Peyer's patch (tissue), 4 donors: ENCODE results near the gene GPT2. TPM values are rescaled to one million over a fixed set of nuclear protein-coding genes. Genes with fewer than 3 reads are reported as not detected.

Experiments used
- DNase-seq, 3 donors: peaks; one replicate each; pipeline ENCODE4 v3.0.0-alpha.2; 2017 to 2019
- H3K27ac ChIP-seq, 4 donors: fragments of 200-600 bp; sonication (generic); one replicate each; pipeline ENCODE4 v1.5.1; 2016 to 2019
- H3K27me3 ChIP-seq, 2 donors: fragments of 200-600 bp; sonication (generic); one replicate each; pipeline ENCODE4 v1.5.1; 2019
- H3K36me3 ChIP-seq, 3 donors: fragments of 200-600 bp; sonication (generic); one replicate each; pipeline ENCODE4 v1.5.1; 2016 to 2019
- H3K4me1 ChIP-seq, 4 donors: fragments of 200-600 bp; sonication (generic); one replicate each; pipeline ENCODE4 v1.5.1; 2016 to 2019
- H3K4me3 ChIP-seq, 4 donors: fragments of 200-600 bp; sonication (generic); 1 replicate in 3 of 4; 2 replicates in 1 of 4; pipeline ENCODE4 v1.5.1; 2016 to 2019; ENCODE audit warnings: mild to moderate bottlenecking in 1 of 4
- H3K9me3 ChIP-seq, 4 donors: fragments of 200-600 bp; sonication (generic); one replicate each; pipeline ENCODE4 v1.5.1; 2016 to 2019; ENCODE audit warnings: mild to moderate bottlenecking in 1 of 4
- POLR2A ChIP-seq, 2 donors: fragments of 450-650 bp; IDR thresholded peaks; one replicate each; pipeline ENCODE4 v1.5.1; 2017; ENCODE audit warnings: antibody characterized with exemption in 2 of 2, mild to moderate bottlenecking in 2 of 2, moderate library complexity in 2 of 2
- total RNA-seq, 4 donors: library from RNA; depleted of rRNA; stranded (reverse); fragments of >200 nt; gene quantifications; one replicate each; pipeline ENCODE4 v1.1.0, GENCODE V29; 2016
- TF ChIP-seq, protein P1 (sequence below), 6 experiments: fragments of 450-650 bp in 4 of 6; fragments of 200-600 bp in 2 of 6; sonication (generic) in 1 of 6; IDR thresholded peaks; one replicate each; pipeline ENCODE4 v1.5.1; 2017 to 2019; ENCODE audit warnings: antibody characterized with exemption in 6 of 6, mild to moderate bottlenecking in 3 of 6, moderate library complexity in 1 of 6

Gene GPT2
- total RNA-seq, 4 donors from 2014 or later = 9.6 to 23.1 (median 18.2) TPM

DNA sequence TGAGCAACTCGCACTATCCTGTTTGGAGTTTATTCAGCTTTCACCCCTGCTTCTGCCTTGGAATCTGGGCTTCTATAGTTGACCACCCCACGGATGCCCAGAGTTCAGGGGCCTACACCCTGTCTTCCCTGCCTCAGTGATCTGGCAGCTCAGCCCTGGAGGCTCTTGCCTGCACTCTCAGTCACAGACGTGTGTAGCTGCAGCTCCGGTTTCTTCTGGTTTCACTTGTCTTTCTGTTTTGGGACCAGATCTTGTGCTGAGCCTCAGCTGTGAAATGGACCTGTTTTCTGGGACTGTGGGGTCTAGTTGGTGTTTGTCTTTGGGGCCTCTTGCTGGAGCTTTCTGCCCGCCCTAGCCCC lies 5.8 kb downstream of the GPT2 start:
- Histone ChIP-seq H3K9me3 (no peaks in the 10 kb centered on the region), H3K27me3 (no peaks in the 10 kb centered on the region), H3K4me3 (no peak overlapping the region), H3K27ac (no peak overlapping the region), H3K4me1 (peaks cover 0 to 5% (median 0%) of the 10 kb centered on the region in 4 donors), H3K36me3 (no peaks in the 10 kb centered on the region)
- TF ChIP-seq POLR2A (IDR thresholded peaks at IDR 0.05) = no peak
- TF ChIP-seq, protein P1, sequence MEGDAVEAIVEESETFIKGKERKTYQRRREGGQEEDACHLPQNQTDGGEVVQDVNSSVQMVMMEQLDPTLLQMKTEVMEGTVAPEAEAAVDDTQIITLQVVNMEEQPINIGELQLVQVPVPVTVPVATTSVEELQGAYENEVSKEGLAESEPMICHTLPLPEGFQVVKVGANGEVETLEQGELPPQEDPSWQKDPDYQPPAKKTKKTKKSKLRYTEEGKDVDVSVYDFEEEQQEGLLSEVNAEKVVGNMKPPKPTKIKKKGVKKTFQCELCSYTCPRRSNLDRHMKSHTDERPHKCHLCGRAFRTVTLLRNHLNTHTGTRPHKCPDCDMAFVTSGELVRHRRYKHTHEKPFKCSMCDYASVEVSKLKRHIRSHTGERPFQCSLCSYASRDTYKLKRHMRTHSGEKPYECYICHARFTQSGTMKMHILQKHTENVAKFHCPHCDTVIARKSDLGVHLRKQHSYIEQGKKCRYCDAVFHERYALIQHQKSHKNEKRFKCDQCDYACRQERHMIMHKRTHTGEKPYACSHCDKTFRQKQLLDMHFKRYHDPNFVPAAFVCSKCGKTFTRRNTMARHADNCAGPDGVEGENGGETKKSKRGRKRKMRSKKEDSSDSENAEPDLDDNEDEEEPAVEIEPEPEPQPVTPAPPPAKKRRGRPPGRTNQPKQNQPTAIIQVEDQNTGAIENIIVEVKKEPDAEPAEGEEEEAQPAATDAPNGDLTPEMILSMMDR (IDR thresholded peaks at IDR 0.05) = no peak
- DNase-seq = no peak

DNA sequence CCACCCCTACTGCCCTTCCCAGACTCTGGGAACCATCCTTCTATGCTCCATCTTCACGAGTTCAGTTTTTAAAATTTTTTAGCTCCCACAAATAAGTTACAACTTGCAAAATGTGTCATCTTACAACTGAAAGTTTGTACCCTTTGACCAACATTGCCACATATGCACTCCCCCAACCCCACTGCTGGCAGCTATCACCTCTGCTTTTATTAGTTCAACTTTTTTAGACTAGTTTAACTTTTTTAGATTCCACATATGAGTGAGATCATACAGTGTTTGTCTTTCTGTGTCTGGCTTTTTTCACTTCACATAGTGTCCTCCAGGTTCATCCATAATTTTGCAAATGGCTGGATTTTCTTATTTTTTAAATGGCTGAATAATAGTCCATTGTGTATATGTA lies 7.7 kb downstream of the GPT2 start:
- DNase-seq = no peak
- Histone ChIP-seq H3K36me3 (no peaks in the 10 kb centered on the region), H3K4me1 (no peaks in the 10 kb centered on the region), H3K27ac (no peak overlapping the region), H3K4me3 (no peak overlapping the region), H3K9me3 (no peaks in the 10 kb centered on the region), H3K27me3 (no peaks in the 10 kb centered on the region)
- no peak for TF ChIP-seq POLR2A (IDR thresholded peaks at IDR 0.05)
- TF ChIP-seq, protein P1 (IDR thresholded peaks at IDR 0.05) = no peak

DNA sequence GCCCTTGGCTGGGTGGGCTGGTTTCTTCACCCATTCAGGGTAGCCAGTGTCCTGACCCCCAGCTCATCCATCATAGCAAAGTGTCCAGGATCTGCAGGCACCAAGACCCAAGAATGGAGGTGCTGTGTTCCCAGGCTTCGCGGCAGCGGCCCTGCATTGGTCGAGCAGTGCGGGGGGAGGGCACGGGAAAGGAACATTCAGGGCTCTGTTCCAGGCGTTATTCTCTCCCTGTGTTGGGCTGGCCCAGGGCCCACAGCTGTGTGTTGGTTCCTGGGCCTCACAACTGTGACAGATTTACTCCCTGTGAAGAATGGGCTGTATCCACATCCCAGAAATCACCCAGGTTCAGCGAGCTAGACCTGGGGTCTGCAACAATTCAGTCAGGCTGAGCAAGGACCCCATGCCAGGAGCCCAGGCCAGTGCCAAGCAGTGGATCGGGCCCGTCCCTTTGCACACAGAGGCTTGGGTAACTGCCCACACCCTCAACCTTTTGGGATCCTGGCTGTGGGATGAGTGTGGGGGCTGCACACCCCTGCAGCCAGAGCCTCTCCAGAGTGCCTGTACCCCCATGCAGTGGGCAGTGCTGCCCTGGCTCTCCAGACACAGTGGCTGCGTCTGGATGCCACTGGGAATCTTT lies 10.0 kb downstream of the GPT2 start:
- no peaks in the 10 kb centered on the region for H3K4me1 ChIP-seq
- H3K36me3 ChIP-seq = no peaks in the 10 kb centered on the region
- no peaks in the 10 kb centered on the region for H3K9me3 ChIP-seq
- H3K27me3 ChIP-seq = no peaks in the 10 kb centered on the region
- no peak overlapping the region for H3K27ac ChIP-seq
- DNase-seq = no peak
- H3K4me3 ChIP-seq = no peak overlapping the region
- no peak for TF ChIP-seq POLR2A (IDR thresholded peaks at IDR 0.05)
- TF ChIP-seq, protein P1 (IDR thresholded peaks at IDR 0.05) = no peak

DNA sequence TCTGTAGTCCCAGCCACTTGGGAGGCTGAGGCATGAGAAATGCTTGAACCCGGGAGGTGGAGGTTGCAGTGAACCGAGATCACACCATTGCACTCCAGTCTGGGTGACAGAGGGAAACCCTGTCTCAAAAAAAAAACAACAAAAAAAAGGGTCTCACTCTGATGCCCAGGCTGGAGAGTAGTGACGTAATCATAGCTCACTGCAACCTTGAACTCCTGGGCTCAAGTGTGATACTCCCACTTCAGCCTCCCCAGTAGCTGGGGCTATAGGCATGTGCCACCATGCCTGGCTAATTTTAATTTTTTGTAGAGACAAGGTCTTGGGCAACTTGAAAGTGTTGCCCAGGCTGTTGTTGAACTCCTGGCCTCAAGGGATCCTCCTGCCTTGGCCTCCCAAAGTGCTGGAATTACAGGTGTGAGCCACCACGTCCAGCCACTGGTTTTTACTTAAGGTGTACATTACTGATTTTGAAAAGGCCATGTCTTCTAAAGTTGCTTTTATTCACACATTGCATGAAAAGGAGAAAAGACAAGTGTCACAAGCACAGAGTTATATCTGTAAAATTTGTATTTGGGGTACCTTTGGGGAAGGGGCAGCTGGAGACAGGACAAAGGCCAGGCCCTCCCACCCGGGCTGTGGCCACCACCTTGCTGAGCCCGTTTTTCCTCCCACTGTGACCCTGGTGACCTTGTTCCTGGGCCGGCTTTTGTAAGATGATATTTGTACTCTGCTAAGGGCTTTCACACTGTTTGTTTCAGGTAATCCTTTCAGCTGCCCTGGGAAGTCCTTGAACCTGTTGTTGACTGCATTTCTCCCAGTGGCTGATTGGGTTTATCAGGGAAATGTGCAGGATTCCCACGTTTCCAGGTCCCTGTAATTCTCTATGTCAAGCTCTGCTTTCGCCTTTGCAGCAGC lies 11.5 kb downstream of the GPT2 start:
- Histone ChIP-seq H3K4me1 (no peaks in the 10 kb centered on the region), H3K36me3 (no peaks in the 10 kb centered on the region), H3K4me3 (no peak overlapping the region), H3K27me3 (no peaks in the 10 kb centered on the region), H3K27ac (no peak overlapping the region), H3K9me3 (no peaks in the 10 kb centered on the region)
- no peak for DNase-seq
- TF ChIP-seq, protein P1 (IDR thresholded peaks at IDR 0.05) = no peak
- no peak for TF ChIP-seq POLR2A (IDR thresholded peaks at IDR 0.05)

DNA sequence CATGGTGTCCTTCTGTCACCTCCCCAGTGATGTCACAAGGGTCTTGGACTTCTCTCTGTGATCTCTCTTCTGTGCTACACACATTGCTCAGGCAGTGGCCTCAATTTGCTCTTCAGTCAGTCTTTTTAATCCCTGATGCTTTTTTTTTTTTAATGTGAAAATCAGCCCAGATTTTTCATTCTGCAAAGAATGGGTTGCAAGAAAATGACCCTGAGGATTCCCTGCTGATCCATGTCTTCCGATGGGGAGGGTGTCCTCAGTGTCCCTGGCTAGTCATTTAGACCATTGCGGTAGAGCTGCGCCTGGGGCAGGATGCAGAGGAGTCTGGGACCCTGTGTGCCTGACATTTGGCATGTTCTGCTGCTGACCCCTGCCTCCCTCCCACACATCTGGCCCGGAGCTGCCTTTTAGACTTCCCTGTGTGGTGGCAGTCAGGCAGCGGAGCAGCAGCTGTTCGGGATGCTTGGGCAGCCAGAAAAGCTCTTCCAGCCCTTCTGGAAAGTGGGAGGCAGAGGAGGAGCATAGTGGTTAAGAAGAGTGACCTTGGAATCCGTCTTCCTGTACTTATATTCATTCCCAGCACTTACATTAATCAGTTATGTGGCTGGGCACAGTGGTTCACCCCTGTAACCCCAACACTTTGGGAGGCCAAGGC lies 12.3 kb downstream of the GPT2 start:
- no peaks in the 10 kb centered on the region for H3K27me3 ChIP-seq
- H3K4me3 ChIP-seq = no peak overlapping the region
- TF ChIP-seq POLR2A (IDR thresholded peaks at IDR 0.05) = no peak
- TF ChIP-seq, protein P1 (IDR thresholded peaks at IDR 0.05) = no peak
- H3K36me3 ChIP-seq = no peaks in the 10 kb centered on the region
- no peaks in the 10 kb centered on the region for H3K9me3 ChIP-seq
- no peaks in the 10 kb centered on the region for H3K4me1 ChIP-seq
- DNase-seq = no peak
- H3K27ac ChIP-seq = no peak overlapping the region
